Central memory CD8-positive, alpha-beta T cell (primary cell): Measurements from ENCODE around the gene LTB4R2.

Source experiments
- ATAC-seq: fragments of 150-1000 bp; cut with Tn5 transposase; replicated peaks from 2 replicates; pipeline ENCODE4 v1.10.0; 2022; ENCODE audit warnings: mild to moderate bottlenecking, moderate FRiP score, moderate number of reproducible peaks; ENCODE audit not compliant: poor library complexity, severe bottlenecking; ENCODE audit errors: extremely low read depth
- DNase-seq, 2 donors: peaks; one replicate each; pipeline ENCODE4 v3.0.0; 2021; ENCODE audit warnings: low spot score in 2 of 2
- H3K27ac Mint-ChIP-seq: one replicate; pipeline ENCODE4 v1.8.0; 2022; ENCODE audit warnings: low read depth, mild to moderate bottlenecking, moderate library complexity, mixed read lengths
- H3K27me3 Mint-ChIP-seq: one replicate; pipeline ENCODE4 v1.8.0; 2022; ENCODE audit warnings: mixed read lengths
- H3K36me3 Mint-ChIP-seq: one replicate; pipeline ENCODE4 v1.8.0; 2022; ENCODE audit warnings: mild to moderate bottlenecking, moderate library complexity, mixed read lengths; ENCODE audit not compliant: insufficient read depth
- H3K4me1 Mint-ChIP-seq: one replicate; pipeline ENCODE4 v1.8.0; 2022; ENCODE audit warnings: mixed read lengths
- H3K4me3 Mint-ChIP-seq: one replicate; pipeline ENCODE4 v1.8.0; 2022; ENCODE audit warnings: mild to moderate bottlenecking, moderate library complexity, mixed read lengths
- H3K9me3 Mint-ChIP-seq: one replicate; pipeline ENCODE4 v1.8.0; 2022; ENCODE audit warnings: mixed read lengths

Gene LTB4R2

DNA sequence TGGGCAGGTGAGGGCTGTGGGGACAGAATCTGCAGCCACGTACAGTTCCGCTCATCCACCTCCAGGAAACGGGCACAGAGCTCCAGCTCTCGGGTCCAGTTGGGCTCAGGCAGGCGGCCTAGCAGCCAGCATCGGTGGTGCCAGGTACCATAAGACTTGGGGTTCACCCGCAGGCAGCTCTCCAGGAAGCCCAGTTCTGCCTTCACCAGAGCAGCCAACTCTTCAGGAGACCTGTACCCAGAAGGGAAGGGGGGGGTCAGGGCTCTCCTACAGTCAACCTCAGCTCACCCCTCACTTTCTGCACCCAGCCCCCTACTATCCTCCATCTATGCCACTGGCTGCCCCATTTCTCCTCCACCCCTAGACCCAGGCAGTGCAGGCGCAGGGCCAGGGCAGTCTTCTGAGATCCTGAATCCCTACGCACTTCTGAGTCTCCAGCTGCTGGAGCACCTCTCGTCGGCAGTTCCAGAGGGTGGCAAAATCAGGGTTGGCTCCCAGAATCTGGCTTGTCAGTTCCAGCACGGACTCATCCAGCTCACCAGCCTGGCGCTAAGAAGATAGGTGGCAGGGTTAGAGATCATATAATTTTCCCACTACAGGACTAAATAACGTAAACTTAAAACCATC lies 39.9 kb upstream of the LTB4R2 start:
- peak overlapping the region; percentile 87 for H3K27ac Mint-ChIP-seq
- no peaks in the 10 kb centered on the region for H3K9me3 Mint-ChIP-seq
- H3K4me3 Mint-ChIP-seq: peak overlapping the region; percentile 94
- ATAC-seq (no peak), DNase-seq (no peak)
- peaks cover 17% of the 10 kb centered on the region for H3K36me3 Mint-ChIP-seq
- no peaks in the 10 kb centered on the region for H3K27me3 Mint-ChIP-seq
- H3K4me1 Mint-ChIP-seq: peaks cover 28% of the 10 kb centered on the region

DNA sequence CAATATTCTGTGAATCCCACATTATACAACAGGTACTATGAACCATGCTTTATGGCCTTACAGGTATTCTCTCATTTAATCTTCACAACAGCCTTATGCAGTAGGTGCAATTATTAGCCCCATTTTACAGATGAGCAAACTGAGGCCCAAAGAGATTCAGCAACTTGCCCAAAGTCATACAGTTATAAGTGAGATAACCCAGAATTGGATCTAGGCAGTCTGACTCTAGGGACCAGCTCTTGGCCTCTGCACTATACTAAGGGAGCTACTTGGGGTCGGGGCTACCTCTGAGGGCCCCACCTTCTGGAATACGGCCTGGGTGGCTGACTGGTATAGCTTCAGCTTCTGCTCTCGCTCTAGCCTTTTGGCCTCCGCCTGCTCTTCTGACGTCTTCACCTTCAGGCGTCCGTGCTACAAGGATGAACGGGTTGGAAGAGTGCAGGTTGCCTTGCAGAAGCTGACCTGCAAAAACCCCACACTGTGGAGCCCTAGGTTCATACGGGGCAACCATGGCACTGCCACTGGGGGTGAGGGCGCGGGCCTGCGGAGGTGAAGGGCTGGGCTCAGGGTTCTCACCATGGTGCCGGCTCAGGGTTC lies 39.3 kb upstream of the LTB4R2 start:
- DNase-seq (no peak), ATAC-seq (peak; percentile 2)
- Mint-ChIP-seq H3K36me3 (peaks cover 17% of the 10 kb centered on the region), H3K27ac (peak overlapping the region; percentile 87), H3K4me3 (peak overlapping the region; percentile 94), H3K27me3 (no peaks in the 10 kb centered on the region), H3K9me3 (no peaks in the 10 kb centered on the region), H3K4me1 (peaks cover 28% of the 10 kb centered on the region)

DNA sequence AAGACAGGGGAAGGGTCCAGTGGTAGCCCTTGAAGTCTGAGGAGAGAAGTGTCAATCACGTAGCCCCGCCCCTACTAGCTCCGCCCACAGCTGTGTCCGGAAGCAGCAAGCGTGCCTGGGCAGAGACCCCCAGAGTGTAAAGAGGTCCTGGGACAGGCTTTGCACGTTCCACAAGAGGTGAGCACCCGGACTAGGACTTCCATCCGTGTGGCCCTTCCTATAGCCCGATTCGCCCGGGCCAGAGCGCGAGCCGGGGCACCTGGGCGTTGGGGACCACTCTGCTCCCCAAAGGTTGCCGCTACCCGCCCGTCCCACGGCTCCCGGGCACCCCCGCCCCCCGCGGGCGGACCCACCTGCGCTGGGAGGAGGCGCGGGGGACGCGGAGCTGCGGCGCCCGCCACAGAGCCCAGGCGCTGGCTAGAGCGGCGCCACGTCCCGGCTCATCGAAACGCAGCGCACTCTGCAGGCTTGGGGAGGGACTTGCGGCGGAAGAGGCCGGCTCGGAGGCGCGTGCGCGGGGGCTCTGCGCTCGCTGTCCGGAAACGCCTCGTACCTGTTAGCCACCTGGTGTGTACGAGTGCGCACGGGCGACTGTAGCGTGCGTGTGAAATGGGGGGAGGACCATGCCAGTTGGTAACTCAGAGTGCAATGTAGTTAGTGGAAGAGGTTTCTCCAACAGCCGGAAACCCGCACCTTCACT lies 38.7 kb upstream of the LTB4R2 start, which contains the start of gene RABGGTA:
Gene RABGGTA, minus strand, starts transcription at position 464 of the 700 bp plus-strand sequence. CDS start 482 bp downstream, outside the sequence.
- peak; percentile 92 for ATAC-seq
- DNase-seq: peak; percentile 85 to 95
- no peaks in the 10 kb centered on the region for H3K9me3 Mint-ChIP-seq
- H3K27ac Mint-ChIP-seq: peak within 1 kb of the TSS; percentile 87
- no peaks in the 10 kb centered on the region for H3K27me3 Mint-ChIP-seq
- peaks cover 17% of the 10 kb centered on the region for H3K36me3 Mint-ChIP-seq
- H3K4me3 Mint-ChIP-seq: peak within 1 kb of the TSS; percentile 94
- peaks cover 28% of the 10 kb centered on the region for H3K4me1 Mint-ChIP-seq

DNA sequence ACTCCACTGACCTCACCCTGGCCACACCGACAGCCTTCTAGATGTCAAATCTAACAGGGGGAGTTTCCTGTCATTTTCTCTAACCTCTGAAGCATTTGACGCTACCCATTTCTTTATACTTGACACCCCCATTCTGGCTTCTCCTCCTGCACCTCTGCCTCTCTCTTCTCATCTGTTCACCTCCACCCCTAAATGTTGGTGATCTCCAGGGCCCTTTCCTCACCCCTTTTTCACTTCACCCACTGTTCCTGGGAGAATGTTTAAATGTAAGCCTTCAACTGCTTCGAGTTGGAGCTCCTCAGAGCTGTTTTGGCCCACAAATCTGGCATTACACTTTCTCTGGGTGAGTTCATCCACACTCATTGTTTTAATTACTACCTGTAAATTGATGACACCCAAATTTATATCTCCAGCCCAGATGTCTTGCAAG lies 38.1 kb upstream of the LTB4R2 start:
- peak overlapping the region; percentile 94 for H3K4me3 Mint-ChIP-seq
- no peaks in the 10 kb centered on the region for H3K9me3 Mint-ChIP-seq
- peak overlapping the region; percentile 87 for H3K27ac Mint-ChIP-seq
- no peaks in the 10 kb centered on the region for H3K27me3 Mint-ChIP-seq
- ATAC-seq: no peak
- H3K36me3 Mint-ChIP-seq: peaks cover 15% of the 10 kb centered on the region
- DNase-seq: no peak
- H3K4me1 Mint-ChIP-seq: peaks cover 31% of the 10 kb centered on the region

GRCh38 chr14:24272467-24272866 lies 37.5 kb upstream of the LTB4R2 start:
- peak overlapping the region; percentile 94 for H3K4me3 Mint-ChIP-seq
- no peaks in the 10 kb centered on the region for H3K9me3 Mint-ChIP-seq
- H3K4me1 Mint-ChIP-seq: peaks cover 31% of the 10 kb centered on the region
- H3K36me3 Mint-ChIP-seq: peaks cover 9% of the 10 kb centered on the region
- H3K27me3 Mint-ChIP-seq: no peaks in the 10 kb centered on the region
- DNase-seq: no peak
- ATAC-seq: no peak
- peak overlapping the region; percentile 87 for H3K27ac Mint-ChIP-seq

GRCh38 chr14:24273422-24273998 lies 36.4 kb upstream of the LTB4R2 start:
- no peaks in the 10 kb centered on the region for H3K9me3 Mint-ChIP-seq
- peaks cover 9% of the 10 kb centered on the region for H3K36me3 Mint-ChIP-seq
- H3K27me3 Mint-ChIP-seq: no peaks in the 10 kb centered on the region
- no peak overlapping the region for H3K4me3 Mint-ChIP-seq
- H3K4me1 Mint-ChIP-seq: peaks cover 35% of the 10 kb centered on the region
- peak overlapping the region; percentile 87 for H3K27ac Mint-ChIP-seq
- ATAC-seq (no peak), DNase-seq (no peak)

DNA sequence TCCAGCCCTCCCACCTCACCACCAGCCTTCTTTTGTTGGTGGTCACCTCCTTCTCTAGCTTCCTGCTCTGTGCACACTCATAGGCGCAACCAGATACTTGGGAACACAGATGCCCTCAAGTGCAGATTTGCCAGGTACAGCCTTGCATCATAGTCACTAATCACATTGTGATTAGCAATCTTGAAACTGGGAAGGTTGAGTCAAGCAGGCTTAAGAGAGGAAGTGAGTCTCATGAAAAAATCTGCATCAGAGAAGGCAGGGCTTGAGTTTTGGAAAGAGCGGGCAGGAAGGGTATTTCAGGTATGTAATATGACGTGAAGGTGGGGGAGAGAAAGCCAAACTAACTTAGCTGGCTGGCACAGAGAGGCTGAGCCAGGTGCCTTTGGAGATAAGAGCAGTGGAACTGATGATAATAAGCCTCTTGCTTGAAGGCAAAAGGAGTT lies 35.8 kb upstream of the LTB4R2 start:
- ATAC-seq (no peak), DNase-seq (no peak)
- peaks cover 42% of the 10 kb centered on the region for H3K4me1 Mint-ChIP-seq
- peak overlapping the region; percentile 2 for H3K27ac Mint-ChIP-seq
- H3K9me3 Mint-ChIP-seq: no peaks in the 10 kb centered on the region
- H3K4me3 Mint-ChIP-seq: no peak overlapping the region
- H3K36me3 Mint-ChIP-seq: peaks cover 9% of the 10 kb centered on the region
- no peaks in the 10 kb centered on the region for H3K27me3 Mint-ChIP-seq

- H3K9me3 Mint-ChIP-seq: no peaks in the 10 kb centered on the region
- peaks cover 32% of the 10 kb centered on the region for H3K4me1 Mint-ChIP-seq
- H3K27me3 Mint-ChIP-seq: no peaks in the 10 kb centered on the region
- DNase-seq: no peak
- H3K4me3 Mint-ChIP-seq: no peak overlapping the region
- no peak for ATAC-seq
- H3K36me3 Mint-ChIP-seq: no peaks in the 10 kb centered on the region
- peak overlapping the region; percentile 33 for H3K27ac Mint-ChIP-seq
Observed at GRCh38 chr14:24277071-24277470, 32.9 kb upstream of the LTB4R2 start.

DNA sequence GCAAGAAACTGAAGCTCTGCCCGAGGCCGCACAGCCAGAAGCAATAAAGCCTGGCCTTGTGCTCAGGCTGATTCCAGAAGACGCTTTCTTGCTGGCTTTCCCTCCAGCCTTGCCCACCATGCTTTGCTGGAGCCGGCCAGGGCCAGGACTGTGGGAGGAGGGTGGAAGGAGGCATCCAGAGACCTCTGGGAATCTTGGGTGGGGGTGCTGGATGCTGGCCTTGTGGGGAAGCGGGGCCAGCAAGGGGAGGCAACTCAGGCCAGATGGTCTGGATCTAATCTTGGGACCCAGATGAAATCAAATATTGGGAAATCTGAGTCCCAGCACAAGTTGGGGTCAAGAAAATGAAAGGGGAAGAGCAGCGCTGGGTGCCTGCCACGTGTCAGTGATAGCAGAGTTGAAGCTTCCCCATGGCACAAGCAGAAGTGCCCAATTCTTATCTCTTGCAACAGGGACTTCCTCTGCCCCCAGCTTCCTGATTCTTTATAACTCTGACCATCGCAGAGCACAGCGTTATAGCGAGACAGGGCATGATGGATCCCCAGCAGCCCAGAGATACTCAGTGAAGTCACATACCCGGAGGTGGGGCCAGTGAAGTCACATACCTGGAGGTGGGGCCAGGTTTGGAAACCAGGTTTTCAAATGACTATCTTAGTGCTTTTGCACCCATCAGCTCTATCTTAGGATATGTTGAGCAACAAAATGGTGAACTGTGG lies 32.2 kb upstream of the LTB4R2 start:
- DNase-seq: no peak
- Mint-ChIP-seq H3K27ac (peak overlapping the region; percentile 73), H3K27me3 (no peaks in the 10 kb centered on the region), H3K4me3 (no peak overlapping the region), H3K9me3 (no peaks in the 10 kb centered on the region), H3K36me3 (no peaks in the 10 kb centered on the region), H3K4me1 (peaks cover 25% of the 10 kb centered on the region)
- ATAC-seq: no peak

- H3K36me3 Mint-ChIP-seq: no peaks in the 10 kb centered on the region
- ATAC-seq (no peak), DNase-seq (no peak)
- H3K9me3 Mint-ChIP-seq: no peaks in the 10 kb centered on the region
- H3K27me3 Mint-ChIP-seq: no peaks in the 10 kb centered on the region
- peaks cover 23% of the 10 kb centered on the region for H3K4me1 Mint-ChIP-seq
- no peak overlapping the region for H3K4me3 Mint-ChIP-seq
- peak overlapping the region; percentile 73 for H3K27ac Mint-ChIP-seq
Observed at GRCh38 chr14:24278424-24278823, 31.5 kb upstream of the LTB4R2 start.

DNA sequence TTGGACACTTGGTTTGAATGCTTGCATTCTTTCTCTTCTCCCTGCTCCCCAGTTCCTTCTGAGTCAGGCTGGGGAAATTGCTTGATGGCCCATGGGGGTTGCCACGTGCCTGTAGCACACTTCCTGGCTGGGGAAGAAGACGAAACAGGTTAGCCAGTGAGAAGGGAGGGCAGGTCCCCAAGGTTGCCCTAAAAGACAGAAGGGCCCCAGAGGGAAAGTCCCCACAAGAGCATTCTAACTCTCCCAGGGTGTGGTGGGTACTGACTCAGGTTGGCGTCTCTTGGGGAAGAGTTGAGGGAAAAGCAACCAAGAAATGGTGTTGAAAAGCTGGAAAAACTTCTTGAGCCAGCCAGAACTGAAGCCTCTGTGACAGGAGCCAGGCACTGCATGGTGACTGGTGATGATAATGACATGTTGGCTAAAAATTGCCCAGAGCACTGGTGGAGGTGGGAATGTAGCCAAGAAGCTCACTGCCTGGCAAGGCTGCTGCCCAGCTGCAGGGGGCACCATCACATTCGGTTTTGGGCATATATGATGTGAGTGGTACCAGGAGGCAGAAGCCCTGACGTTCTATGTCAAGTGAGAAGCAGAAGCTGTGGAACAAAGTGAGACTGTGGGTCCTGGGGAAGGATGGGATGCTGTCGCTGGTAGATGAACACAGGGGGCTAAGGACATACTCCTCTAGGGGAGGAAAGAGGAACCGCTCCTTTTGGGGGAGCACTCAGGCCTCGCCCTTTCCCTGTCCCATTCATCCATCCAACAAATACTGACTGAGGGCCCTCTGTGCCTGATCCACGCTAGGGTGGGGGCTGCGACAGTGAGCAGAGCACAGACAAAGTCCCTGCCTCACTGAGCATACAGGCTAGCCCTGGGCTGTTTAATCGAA lies 30.4 kb upstream of the LTB4R2 start:
- Mint-ChIP-seq H3K27me3 (no peaks in the 10 kb centered on the region), H3K9me3 (no peaks in the 10 kb centered on the region), H3K4me1 (peaks cover 23% of the 10 kb centered on the region), H3K36me3 (no peaks in the 10 kb centered on the region), H3K4me3 (no peak overlapping the region), H3K27ac (peak overlapping the region; percentile 79)
- no peak for DNase-seq
- peak; percentile 64 for ATAC-seq
